Measurements from ENCODE around the gene LRRC36. TPM values are rescaled to one million over a fixed set of nuclear protein-coding genes. Genes with fewer than 3 reads are reported as not detected.

The LRRC36 gene
- total and polyA plus RNA-seq, 9 of the 15 experiments (the other 6 are each of a cell fraction or from before 2014, with no cell fraction given): 0.09 to 0.40 (median 0.17) TPM; not detected in 1

- Histone ChIP-seq H3K9ac (ENCODE audit: insufficient read depth in 1 of 2, low read depth in 2 of 2, low read length in 2 of 2) (no peak overlapping the region), H3K27me3 (ENCODE audit: control insufficient read depth in 2 of 2, insufficient read depth in 2 of 2, low read length in 2 of 2) (no peaks in the 10 kb centered on the region), H3K4me2 (ENCODE audit: insufficient read depth, low read length) (no peak overlapping the region), H3K36me3 (ENCODE audit: control insufficient read depth, insufficient read depth, low read length) (no peaks in the 10 kb centered on the region), H3K9me1 (ENCODE audit: control insufficient read depth, insufficient read depth, low read length) (no peaks in the 10 kb centered on the region), H2AFZ (ENCODE audit: low read depth, low read length) (no peak overlapping the region), H3K4me1 (replicated peaks in 1 of 2; ENCODE audit: control insufficient read depth in 2 of 2, insufficient read depth in 2 of 2, low read length in 2 of 2) (no peaks in the 10 kb centered on the region; a peak in 1 of 5 replicates), H3K79me2 (ENCODE audit: control insufficient read depth, insufficient read depth, low read length) (no peaks in the 10 kb centered on the region), H3K4me3 (no peak overlapping the region), H3K27ac (ENCODE audit: extremely low read depth, low read depth, low read length) (no peak overlapping the region), H3K9me3 (replicated peaks; ENCODE audit: control insufficient read depth, insufficient read depth, low read depth, low read length) (no peaks in the 10 kb centered on the region), H4K20me1 (replicated peaks; ENCODE audit: control insufficient read depth, insufficient read depth, low read length) (no peaks in the 10 kb centered on the region)
- DNase-seq (ENCODE audit: extremely low read depth in 1 of 4, low spot score in 3 of 4): no peak
- ChIA-PET CTCF (ENCODE audit: low intra/inter-chr PET ratio) (no interaction called here), POLR2A (no interaction called here)
- TF ChIP-seq SRSF3 (IDR thresholded peaks at IDR 0.05; ENCODE audit: insufficient read depth, low read length) (no peak), TCF7 (IDR thresholded peaks at IDR 0.05; ENCODE audit: borderline replicate concordance) (no peak), MYBL2 (IDR thresholded peaks at IDR 0.05; ENCODE audit: low read depth) (no peak), MYBL2 (CRISPR knock-in tag; IDR thresholded peaks at IDR 0.05; ENCODE audit: borderline replicate concordance) (no peak), RFX7 (CRISPR knock-in tag; IDR thresholded peaks at IDR 0.05) (no peak), HEY1 (CRISPR knock-in tag; IDR thresholded peaks at IDR 0.05; ENCODE audit: borderline replicate concordance) (no peak), MYNN (IDR thresholded peaks at IDR 0.05) (no peak), MYNN (CRISPR knock-in tag; IDR thresholded peaks at IDR 0.05) (no peak), SAP30 (IDR thresholded peaks at IDR 0.05; ENCODE audit: borderline replicate concordance, insufficient read depth, low read depth, low read length, poor library complexity, severe bottlenecking) (no peak)
- TF ChIP-seq, protein P1, sequence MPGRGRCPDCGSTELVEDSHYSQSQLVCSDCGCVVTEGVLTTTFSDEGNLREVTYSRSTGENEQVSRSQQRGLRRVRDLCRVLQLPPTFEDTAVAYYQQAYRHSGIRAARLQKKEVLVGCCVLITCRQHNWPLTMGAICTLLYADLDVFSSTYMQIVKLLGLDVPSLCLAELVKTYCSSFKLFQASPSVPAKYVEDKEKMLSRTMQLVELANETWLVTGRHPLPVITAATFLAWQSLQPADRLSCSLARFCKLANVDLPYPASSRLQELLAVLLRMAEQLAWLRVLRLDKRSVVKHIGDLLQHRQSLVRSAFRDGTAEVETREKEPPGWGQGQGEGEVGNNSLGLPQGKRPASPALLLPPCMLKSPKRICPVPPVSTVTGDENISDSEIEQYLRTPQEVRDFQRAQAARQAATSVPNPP (IDR thresholded peaks at IDR 0.05; ENCODE audit: borderline replicate concordance, insufficient read depth, insufficient read length): no peak
- TF ChIP-seq, protein P2, sequence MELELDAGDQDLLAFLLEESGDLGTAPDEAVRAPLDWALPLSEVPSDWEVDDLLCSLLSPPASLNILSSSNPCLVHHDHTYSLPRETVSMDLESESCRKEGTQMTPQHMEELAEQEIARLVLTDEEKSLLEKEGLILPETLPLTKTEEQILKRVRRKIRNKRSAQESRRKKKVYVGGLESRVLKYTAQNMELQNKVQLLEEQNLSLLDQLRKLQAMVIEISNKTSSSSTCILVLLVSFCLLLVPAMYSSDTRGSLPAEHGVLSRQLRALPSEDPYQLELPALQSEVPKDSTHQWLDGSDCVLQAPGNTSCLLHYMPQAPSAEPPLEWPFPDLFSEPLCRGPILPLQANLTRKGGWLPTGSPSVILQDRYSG (tag; conservative IDR thresholded peaks at IDR 0.05; ENCODE audit: low read depth): no peak
- TF ChIP-seq, protein P3, sequence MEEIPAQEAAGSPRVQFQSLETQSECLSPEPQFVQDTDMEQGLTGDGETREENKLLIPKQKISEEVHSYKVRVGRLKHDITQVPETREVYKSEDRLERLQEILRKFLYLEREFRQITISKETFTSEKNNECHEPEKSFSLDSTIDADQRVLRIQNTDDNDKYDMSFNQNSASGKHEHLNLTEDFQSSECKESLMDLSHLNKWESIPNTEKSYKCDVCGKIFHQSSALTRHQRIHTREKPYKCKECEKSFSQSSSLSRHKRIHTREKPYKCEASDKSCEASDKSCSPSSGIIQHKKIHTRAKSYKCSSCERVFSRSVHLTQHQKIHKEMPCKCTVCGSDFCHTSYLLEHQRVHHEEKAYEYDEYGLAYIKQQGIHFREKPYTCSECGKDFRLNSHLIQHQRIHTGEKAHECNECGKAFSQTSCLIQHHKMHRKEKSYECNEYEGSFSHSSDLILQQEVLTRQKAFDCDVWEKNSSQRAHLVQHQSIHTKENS (CRISPR knock-in tag; IDR thresholded peaks at IDR 0.05): no peak
- no peak for ATAC-seq
- intact Hi-C loops (cut with micrococcal nuclease): no loop called here
- no peak for FAIRE-seq
- in situ Hi-C loops (cut with MboI): no loop called here
- 8% methylated on average over 2 of the region's 2 CpGs for WGBS (ENCODE audit: insufficient coverage, low coverage, missing lambda C conversion rate)
- no TSS peak for BruUV-seq (replicated peaks)
Observed at GRCh38 chr16:67333315-67333714, 6.7 kb downstream of the LRRC36 start.

Measured in K562 (cell line).